Activated naive CD4-positive, alpha-beta T cell treated with anti-CD3 and anti-CD28 coated beads, Interleukin-2, amount 10 ng/mL, durations not matched to agents 7 days and 5 days (primary cell): ENCODE results near the gene CDK15.
"Not testable (repeated sequence)": the region's sequence is repeated elsewhere in the genome, so short reads cannot be mapped to it uniquely, and the experiment has no call there.

ENCODE experiments used
- CTCF ChIA-PET: fragments of 350-600 bp; sonication (Branson Sonifier 250); formaldehyde crosslinking; loops from one replicate; lab custom pipeline; 2021; ENCODE audit warnings: antibody characterized with exemption; lab: Charles Lee
- DNase-seq: peaks from one replicate; pipeline ENCODE4 v3.0.0-alpha.2; 2020
- H3K27ac Mint-ChIP-seq: one replicate; pipeline ENCODE4 v1.8.0; 2021; ENCODE audit warnings: mild to moderate bottlenecking, moderate library complexity, mixed read lengths
- H3K27me3 Mint-ChIP-seq: one replicate; pipeline ENCODE4 v1.8.0; 2021; ENCODE audit warnings: mild to moderate bottlenecking, mixed read lengths
- H3K36me3 Mint-ChIP-seq: one replicate; pipeline ENCODE4 v1.8.0; 2021; ENCODE audit warnings: mixed read lengths
- H3K4me1 Mint-ChIP-seq: one replicate; pipeline ENCODE4 v1.8.0; 2021; ENCODE audit warnings: mixed read lengths
- H3K4me3 Mint-ChIP-seq: one replicate; pipeline ENCODE4 v1.8.0; 2021; ENCODE audit warnings: mild to moderate bottlenecking, moderate library complexity, mixed read lengths
- H3K9me3 Mint-ChIP-seq: one replicate; pipeline ENCODE4 v1.8.0; 2021; ENCODE audit warnings: mixed read lengths

CDK15 gene

DNA sequence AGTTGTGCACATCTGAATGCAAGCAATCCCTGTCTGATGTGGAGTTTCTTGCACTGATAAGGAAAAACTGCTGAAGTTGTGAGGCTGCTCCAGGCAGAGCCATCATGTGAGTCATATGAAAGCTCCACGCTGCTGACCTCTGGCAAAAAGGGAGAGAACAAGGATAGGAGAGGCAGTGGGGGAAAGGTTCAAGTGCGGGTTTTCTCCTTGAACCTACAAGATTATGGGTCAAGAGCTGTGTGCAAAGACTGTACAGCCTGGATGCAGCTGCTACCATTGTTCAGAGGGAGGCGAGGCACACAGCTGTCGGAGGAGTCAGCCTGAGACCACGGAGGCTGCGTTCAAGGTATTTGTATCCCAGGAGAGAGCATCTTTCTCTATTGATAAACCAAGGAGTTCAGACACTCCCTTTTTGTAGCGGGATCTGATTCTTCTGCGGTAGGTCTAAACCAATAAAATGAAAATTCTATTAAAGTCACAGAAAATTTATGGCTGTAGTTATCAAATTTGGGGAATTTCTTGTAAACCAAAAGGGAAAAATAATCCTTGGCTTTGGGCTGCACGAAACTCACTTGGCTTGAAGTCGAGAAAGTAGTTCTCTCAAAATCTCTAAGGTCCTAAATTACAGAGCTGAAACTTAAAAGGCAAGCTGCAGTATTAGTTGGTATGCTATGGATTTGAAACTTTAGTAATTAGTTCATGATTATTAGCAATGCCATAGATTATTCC, at the start of gene CDK15:
TSS of gene CDK15 (plus strand) at position 96 of the 729 bp plus-strand sequence. CDS start at position 224, 128 bp downstream.
- Mint-ChIP-seq H3K27me3 (peaks cover 41% of the 10 kb centered on the region), H3K27ac (no peak within 1 kb of the TSS), H3K9me3 (no peaks in the 10 kb centered on the region), H3K4me1 (no peaks in the 10 kb centered on the region), H3K36me3 (no peaks in the 10 kb centered on the region), H3K4me3 (no peak within 1 kb of the TSS)
- DNase-seq = no peak
- CTCF ChIA-PET = no interaction called here

DNA sequence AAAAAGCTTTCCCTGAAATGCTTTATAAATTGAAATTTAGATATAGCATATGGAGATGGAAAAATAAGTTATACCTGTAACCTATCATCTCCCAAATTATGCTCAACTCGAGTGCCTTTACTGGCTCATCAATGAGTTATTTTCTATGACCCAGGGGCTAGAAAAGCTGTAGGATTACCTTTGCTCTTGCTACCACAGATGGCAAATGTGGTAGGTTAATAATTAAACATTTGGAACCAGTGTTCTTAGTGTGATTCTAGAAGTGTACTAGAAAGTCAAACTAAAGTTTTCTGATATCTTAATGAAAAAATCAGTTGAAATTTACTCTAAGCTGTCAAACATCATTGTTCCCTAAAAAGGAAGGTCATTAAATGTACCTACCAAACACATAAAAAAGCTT, 48.1 kb upstream of the CDK15 start:
- Mint-ChIP-seq H3K27me3 (no peaks in the 10 kb centered on the region), H3K4me1 (no peaks in the 10 kb centered on the region), H3K9me3 (no peaks in the 10 kb centered on the region), H3K4me3 (no peak overlapping the region), H3K36me3 (peaks cover 7% of the 10 kb centered on the region), H3K27ac (no peak overlapping the region)
- DNase-seq = no peak
- CTCF ChIA-PET = interaction anchor here (0.9 kb wide), 1 partner anchor 7 kb away, joined by 5 read pairs; no protein-coding TSS in a partner anchor

DNA sequence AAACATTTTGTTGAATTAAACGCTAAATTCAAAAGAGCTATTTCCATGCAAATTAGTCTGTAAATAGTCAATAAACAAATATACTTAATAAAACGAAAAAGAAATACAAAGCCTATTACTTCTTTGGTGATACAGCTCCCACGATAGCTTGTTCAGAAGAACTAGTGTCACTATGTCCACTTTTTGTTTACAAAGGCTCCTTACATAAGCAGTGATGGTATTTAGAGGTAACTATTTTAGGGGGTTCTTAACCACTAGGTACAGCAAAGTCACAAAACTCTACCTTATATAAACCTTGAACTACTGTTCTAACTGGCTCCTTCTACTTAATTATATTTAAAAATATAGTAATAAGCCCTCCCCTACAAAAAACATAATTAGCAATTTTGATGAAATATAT, 47.5 kb upstream of the CDK15 start:
- H3K4me1 Mint-ChIP-seq = no peaks in the 10 kb centered on the region
- CTCF ChIA-PET = interaction anchor here (0.6 to 0.9 kb wide), 2 partner anchors 8 to 366 kb away, joined by 3 to 5 read pairs; no protein-coding TSS in a partner anchor

DNA sequence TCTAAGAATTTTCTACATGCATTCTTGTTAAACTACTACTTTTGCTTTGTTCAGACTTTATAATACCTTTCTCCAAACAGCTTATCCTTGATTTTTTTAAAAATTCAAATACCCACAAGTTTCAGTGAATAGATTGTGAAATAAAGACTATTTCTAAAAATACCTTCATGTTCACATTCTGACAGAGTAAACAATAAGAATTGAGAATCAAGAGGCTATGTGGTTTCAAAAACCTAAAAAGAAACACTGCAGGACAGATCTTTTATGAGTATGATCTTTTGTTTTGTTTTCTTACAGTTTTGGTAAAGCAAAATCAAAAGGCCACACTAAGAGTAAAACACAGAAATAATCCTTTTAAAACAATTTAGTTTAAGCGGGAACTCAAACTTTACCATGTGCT, 46.8 kb upstream of the CDK15 start:
- Mint-ChIP-seq H3K4me3 (no peak overlapping the region), H3K27me3 (no peaks in the 10 kb centered on the region), H3K9me3 (no peaks in the 10 kb centered on the region), H3K27ac (no peak overlapping the region), H3K36me3 (peaks cover 7% of the 10 kb centered on the region), H3K4me1 (no peaks in the 10 kb centered on the region)
- no peak for DNase-seq
- CTCF ChIA-PET = no interaction called here

More for the DNA sequence above, 47.5 kb upstream of the CDK15 start:
- Mint-ChIP-seq H3K4me3 (no peak overlapping the region), H3K9me3 (no peaks in the 10 kb centered on the region), H3K27me3 (no peaks in the 10 kb centered on the region), H3K27ac (no peak overlapping the region), H3K36me3 (peaks cover 7% of the 10 kb centered on the region)
- DNase-seq = no peak

DNA sequence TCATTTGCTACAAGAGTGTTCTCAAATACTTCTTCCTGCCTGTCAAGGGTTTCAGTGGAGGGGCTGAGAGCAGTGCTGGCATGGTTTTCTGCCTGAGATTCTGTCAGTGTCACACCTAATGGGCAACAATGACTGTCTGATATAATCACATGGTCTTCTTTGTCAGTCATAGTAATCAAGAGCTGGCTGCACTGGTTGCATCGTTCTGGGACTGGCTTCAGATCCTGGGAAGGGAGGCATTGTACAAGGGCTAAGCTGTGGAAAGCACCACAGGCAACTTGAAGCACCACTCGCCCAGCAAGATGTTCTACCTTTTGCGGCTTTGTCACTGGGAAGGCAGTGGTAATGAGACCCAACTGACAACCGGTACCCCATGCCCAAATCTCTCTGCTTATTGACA, 45.2 kb upstream of the CDK15 start:
- H3K27ac Mint-ChIP-seq = no peak overlapping the region
- H3K36me3 Mint-ChIP-seq = peaks cover 7% of the 10 kb centered on the region
- DNase-seq = no peak
- CTCF ChIA-PET = no interaction called here
- H3K4me3 Mint-ChIP-seq = no peak overlapping the region
- H3K9me3 Mint-ChIP-seq = no peaks in the 10 kb centered on the region
- H3K4me1 Mint-ChIP-seq = no peaks in the 10 kb centered on the region
- no peaks in the 10 kb centered on the region for H3K27me3 Mint-ChIP-seq

DNA sequence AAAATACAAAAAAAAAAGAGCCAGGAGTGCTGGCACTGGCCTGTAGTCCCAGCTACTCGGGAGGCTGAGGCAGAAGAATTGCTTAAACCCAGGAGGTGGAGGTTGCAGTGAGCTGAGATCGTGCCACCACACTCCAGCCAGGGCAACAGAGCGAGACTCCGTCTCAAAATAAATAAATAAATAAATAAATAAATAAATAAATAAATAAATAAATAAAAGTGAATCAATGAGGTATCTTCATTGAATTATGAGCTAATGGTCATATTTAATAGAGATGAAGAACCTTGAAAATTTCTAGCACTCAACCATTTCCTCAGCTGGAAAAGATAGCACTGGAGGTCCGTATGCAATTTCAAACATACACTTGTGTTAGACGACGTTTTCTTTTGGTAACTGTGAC, 41.9 kb upstream of the CDK15 start:
- H3K36me3 Mint-ChIP-seq = peaks cover 13% of the 10 kb centered on the region
- H3K9me3 Mint-ChIP-seq, H3K4me3 Mint-ChIP-seq, CTCF ChIA-PET, H3K27ac Mint-ChIP-seq, H3K4me1 Mint-ChIP-seq, H3K27me3 Mint-ChIP-seq, DNase-seq: not testable (repeated sequence)

DNA sequence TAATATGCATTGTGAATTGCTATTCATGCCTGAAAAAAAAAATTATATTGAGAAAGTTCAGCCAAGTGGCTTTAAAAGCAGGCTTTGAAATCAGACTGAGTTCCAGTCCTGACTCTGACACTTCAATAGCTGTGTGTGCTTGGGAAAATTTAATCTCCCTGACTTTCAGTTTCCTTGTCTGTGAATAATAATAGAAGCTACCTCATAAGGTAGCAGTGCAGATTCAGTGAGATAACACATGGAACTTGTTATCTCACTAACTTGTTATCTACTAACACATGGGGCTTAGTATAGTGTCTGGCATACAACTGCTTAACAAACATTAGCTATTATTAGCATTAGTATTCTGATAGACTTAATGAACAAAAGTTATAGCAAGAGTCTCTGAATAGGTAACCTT, 40.5 kb upstream of the CDK15 start:
- Mint-ChIP-seq H3K36me3 (peaks cover 13% of the 10 kb centered on the region), H3K9me3 (no peaks in the 10 kb centered on the region), H3K27me3 (no peaks in the 10 kb centered on the region), H3K4me3 (no peak overlapping the region), H3K27ac (no peak overlapping the region), H3K4me1 (no peaks in the 10 kb centered on the region)
- DNase-seq = no peak
- CTCF ChIA-PET = no interaction called here

DNA sequence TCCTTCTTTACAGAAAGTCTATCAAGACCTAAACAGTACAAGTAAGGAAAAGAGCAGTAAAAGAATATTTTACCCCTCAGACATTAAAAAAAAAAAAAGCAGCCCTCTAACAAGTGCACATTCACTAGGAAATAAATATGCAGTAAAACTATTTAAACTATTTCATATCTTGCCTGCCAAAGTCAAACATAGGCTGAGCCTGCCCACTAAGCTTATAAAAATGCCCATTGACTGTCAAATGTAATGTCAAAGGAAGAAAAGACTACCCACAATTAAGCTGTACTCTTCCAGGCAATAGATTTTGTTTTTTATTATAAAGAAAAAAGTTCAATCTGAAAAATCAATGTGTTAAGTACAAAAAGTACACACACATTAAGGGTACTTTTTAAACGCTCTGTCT, 37.4 kb upstream of the CDK15 start:
- no peak for DNase-seq
- peaks cover 1% of the 10 kb centered on the region for H3K4me1 Mint-ChIP-seq
- no peaks in the 10 kb centered on the region for H3K27me3 Mint-ChIP-seq
- H3K4me3 Mint-ChIP-seq = no peak overlapping the region
- H3K36me3 Mint-ChIP-seq = peaks cover 5% of the 10 kb centered on the region
- H3K9me3 Mint-ChIP-seq = no peaks in the 10 kb centered on the region
- H3K27ac Mint-ChIP-seq = no peak overlapping the region
- CTCF ChIA-PET = interaction anchor here (1.9 kb wide), 1 partner anchor 12 kb away, joined by 4 read pairs; the partner anchor contains the start of gene ALS2

DNA sequence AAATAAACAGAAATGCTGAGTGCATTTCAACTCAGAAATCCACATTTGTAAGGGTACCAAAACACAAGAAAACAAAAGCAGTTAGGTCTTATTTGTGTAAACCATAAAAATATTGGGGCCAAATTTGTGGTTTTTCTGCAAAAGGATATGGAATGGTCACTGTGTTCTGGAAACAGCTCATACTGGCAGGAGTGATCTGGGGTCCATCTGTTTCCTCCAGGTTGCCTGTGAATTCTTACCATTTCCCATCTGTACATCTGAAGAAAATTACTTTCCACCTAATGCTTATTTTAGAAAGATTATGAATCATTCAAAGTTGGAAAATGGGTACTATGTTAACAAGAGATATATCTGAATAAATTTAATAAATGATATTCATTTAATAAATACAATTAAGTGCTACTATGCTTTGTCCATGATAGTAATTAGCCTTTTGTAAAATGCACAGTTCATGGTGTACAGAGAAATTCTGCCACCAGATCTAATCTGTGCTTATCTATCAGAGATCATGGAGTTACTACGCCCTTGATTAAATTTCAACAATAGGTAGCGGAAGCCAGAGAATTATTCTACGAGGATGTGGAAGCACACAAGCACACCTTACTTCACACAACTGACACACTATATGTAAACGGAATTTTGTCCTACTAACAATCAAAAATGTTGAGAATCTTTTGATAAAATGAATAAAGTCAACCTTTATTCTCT, 36.5 kb upstream of the CDK15 start:
- CTCF ChIA-PET = no interaction called here
- no peak overlapping the region for H3K27ac Mint-ChIP-seq
- H3K27me3 Mint-ChIP-seq = no peaks in the 10 kb centered on the region
- peaks cover 6% of the 10 kb centered on the region for H3K4me1 Mint-ChIP-seq
- H3K4me3 Mint-ChIP-seq = no peak overlapping the region
- H3K36me3 Mint-ChIP-seq = peaks cover 5% of the 10 kb centered on the region
- no peak for DNase-seq
- H3K9me3 Mint-ChIP-seq = no peaks in the 10 kb centered on the region

DNA sequence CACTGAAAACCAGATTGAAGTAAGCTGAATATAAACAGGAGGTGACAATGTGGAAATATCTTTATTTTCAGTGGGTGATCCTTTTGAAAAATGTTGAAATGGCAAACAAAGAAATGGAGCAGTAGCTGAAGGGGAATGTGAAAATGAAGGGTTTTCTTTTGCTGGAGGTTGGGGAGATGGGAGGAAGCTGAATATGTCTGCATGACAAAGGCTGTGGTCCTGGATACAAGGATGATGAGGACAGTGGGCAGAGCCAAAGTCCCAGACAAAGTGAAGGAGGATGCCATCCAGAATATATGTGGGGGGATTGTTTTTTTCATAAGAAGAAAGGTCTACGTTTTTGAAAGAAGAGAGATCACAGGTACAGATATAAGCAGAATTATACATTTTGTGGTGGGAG, 32.3 kb upstream of the CDK15 start:
- Mint-ChIP-seq H3K4me1 (peaks cover 15% of the 10 kb centered on the region), H3K36me3 (no peaks in the 10 kb centered on the region), H3K27me3 (no peaks in the 10 kb centered on the region), H3K4me3 (no peak overlapping the region), H3K27ac (no peak overlapping the region), H3K9me3 (no peaks in the 10 kb centered on the region)
- no peak for DNase-seq
- CTCF ChIA-PET = no interaction called here

DNA sequence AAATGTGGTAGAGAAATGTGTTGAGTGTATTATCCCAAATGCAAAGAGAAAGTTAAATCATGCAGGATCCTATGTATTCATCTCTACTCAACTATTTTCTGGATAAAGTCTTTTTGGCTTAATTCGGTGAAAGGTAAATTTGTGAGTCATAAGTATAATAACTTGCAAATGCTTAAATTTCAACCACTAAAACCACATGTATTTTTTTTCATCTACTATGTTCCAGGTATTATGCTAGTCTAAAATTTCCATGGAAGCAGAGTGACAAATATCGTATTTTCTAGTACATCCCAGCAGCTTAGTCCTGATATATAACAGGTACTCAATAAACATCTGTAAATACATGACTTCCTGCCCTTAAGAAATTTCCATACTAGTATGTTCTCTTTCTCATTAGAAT, 31.8 kb upstream of the CDK15 start:
- Mint-ChIP-seq H3K36me3 (no peaks in the 10 kb centered on the region), H3K27ac (no peak overlapping the region), H3K4me1 (peaks cover 18% of the 10 kb centered on the region), H3K4me3 (no peak overlapping the region), H3K9me3 (no peaks in the 10 kb centered on the region), H3K27me3 (no peaks in the 10 kb centered on the region)
- no peak for DNase-seq
- CTCF ChIA-PET = no interaction called here

DNA sequence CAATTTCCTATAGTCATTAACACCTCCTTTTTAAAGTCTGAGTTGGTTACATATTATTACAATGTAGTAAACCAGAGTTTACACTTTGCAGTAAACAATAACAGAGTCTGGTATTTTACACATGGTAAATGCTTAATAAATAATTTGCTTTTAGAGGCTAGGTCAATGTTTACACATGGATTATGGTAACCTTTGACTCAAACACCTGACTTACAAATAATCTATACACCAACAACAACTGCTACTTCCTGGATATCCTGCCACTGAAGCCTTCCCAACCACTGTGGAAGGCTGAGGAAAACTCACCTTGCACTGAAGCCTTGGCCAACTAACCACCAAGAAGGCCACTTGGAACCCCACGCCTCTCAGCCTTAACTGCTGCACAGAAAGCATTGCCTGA, 31.0 kb upstream of the CDK15 start:
- DNase-seq = no peak
- no peaks in the 10 kb centered on the region for H3K9me3 Mint-ChIP-seq
- no peak overlapping the region for H3K4me3 Mint-ChIP-seq
- H3K36me3 Mint-ChIP-seq = no peaks in the 10 kb centered on the region
- H3K27ac Mint-ChIP-seq = no peak overlapping the region
- peaks cover 5% of the 10 kb centered on the region for H3K27me3 Mint-ChIP-seq
- CTCF ChIA-PET = no interaction called here
- H3K4me1 Mint-ChIP-seq = peaks cover 25% of the 10 kb centered on the region

DNA sequence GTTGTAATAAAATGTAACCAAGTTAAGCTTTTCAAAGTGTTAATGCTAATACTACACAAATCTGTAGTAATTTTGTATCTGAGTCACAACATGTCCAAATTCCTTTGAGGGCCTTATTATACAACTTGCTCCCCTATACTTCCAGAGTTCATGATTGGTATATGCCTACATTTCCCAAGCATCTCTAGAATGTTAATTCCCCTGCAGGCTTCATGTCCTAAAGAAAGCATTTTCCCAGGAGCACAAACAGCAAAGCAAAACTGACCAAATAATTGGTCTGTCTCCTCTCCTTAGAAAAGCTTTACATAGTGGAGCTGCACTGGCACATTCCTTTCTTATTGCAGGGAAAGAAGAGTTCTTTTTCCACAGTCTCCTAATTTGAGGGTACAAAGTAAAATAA, 29.3 kb upstream of the CDK15 start:
- Mint-ChIP-seq H3K9me3 (no peaks in the 10 kb centered on the region), H3K36me3 (no peaks in the 10 kb centered on the region), H3K27ac (no peak overlapping the region), H3K4me3 (no peak overlapping the region), H3K4me1 (peaks cover 35% of the 10 kb centered on the region), H3K27me3 (peaks cover 18% of the 10 kb centered on the region)
- CTCF ChIA-PET = no interaction called here
- no peak for DNase-seq

DNA sequence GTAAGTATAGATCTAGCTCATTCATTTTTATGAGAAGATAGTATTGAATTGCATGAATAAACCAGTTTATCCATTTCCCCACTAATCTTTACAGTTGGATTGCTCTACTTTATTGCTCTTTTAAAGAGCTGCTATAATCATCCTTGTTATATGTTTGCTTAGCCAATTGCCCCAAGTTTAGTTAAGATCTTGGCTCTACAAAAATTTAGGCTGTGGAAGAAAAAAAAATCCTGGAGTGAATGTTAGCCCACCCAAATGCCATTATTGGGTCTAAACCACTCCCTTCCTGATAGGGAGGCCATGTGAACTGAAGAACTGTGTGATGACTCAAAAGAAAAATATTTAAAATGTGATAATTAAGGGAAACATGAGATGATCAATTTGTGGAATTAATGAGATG, 28.5 kb upstream of the CDK15 start:
- no peaks in the 10 kb centered on the region for H3K9me3 Mint-ChIP-seq
- H3K4me3 Mint-ChIP-seq = no peak overlapping the region
- no peak overlapping the region for H3K27ac Mint-ChIP-seq
- no peaks in the 10 kb centered on the region for H3K36me3 Mint-ChIP-seq
- CTCF ChIA-PET = no interaction called here
- H3K27me3 Mint-ChIP-seq = peaks cover 26% of the 10 kb centered on the region
- no peak for DNase-seq
- peaks cover 35% of the 10 kb centered on the region for H3K4me1 Mint-ChIP-seq
